Ascending aorta (tissue), 2 donors: ENCODE measurements around the gene RCSD1. TPM values are rescaled to one million over a fixed set of nuclear protein-coding genes. Genes with fewer than 3 reads are reported as not detected.
"Not testable (repeated sequence)": the region's sequence is repeated elsewhere in the genome, so short reads cannot be mapped to it uniquely, and the experiment has no call there.

ENCODE experiments used
- DNase-seq, 2 donors: peaks; one replicate each; pipeline ENCODE4 v3.0.0-alpha.2; 2019; ENCODE audit warnings: low spot score in 2 of 2
- H3K27ac ChIP-seq, 2 donors: fragments of 200-600 bp; sonication (generic); one replicate each; pipeline ENCODE4 v1.5.1; 2016 to 2017; ENCODE audit warnings: mild to moderate bottlenecking in 1 of 2
- H3K27me3 ChIP-seq: fragments of 200-600 bp; sonication (generic); one replicate; pipeline ENCODE4 v1.5.1; 2017
- H3K36me3 ChIP-seq, 2 donors: fragments of 200-600 bp; sonication (generic); one replicate each; pipeline ENCODE4 v1.5.1; 2016
- H3K4me1 ChIP-seq, 2 donors: fragments of 200-600 bp; sonication (generic); one replicate each; pipeline ENCODE4 v1.5.1; 2016 to 2017; ENCODE audit warnings: mild to moderate bottlenecking in 1 of 2
- H3K4me3 ChIP-seq, 2 donors: fragments of 200-600 bp; sonication (generic); one replicate each; pipeline ENCODE4 v1.5.1; 2016 to 2017; ENCODE audit warnings: mild to moderate bottlenecking in 1 of 2
- H3K9me3 ChIP-seq, 2 donors: fragments of 200-600 bp; sonication (generic); one replicate each; pipeline ENCODE4 v1.5.1; 2016
- intact Hi-C: fragments of 100-400 bp; cut with DNase I; formaldehyde crosslinking; loops from one replicate; pipeline ENCODE4 v1.15.1; 2023
- total RNA-seq: library from RNA; depleted of rRNA; stranded (reverse); fragments of >200 nt; gene quantifications from one replicate; pipeline ENCODE4 v1.1.0, GENCODE V29; 2016
- TF ChIP-seq, protein P1 (sequence below), 3 experiments: fragments of 200-600 bp in 2 of 3; fragments of 450-650 bp in 1 of 3; sonication (generic) in 2 of 3; IDR thresholded peaks; one replicate each; pipeline ENCODE4 v1.5.1; 2016 to 2019; ENCODE audit warnings: antibody characterized with exemption in 3 of 3, mild to moderate bottlenecking in 1 of 3, moderate library complexity in 1 of 3

The RCSD1 gene
- total RNA-seq, 1 donor from 2014 or later, result 36.8 TPM

GRCh38 chr1:167739752-167740151 is 109.7 kb downstream of the RCSD1 start:
- peaks cover 0 to 4% of the 10 kb centered on the region in 2 donors for H3K4me1 ChIP-seq
- H3K9me3 ChIP-seq, result no peaks in the 10 kb centered on the region
- H3K4me3 ChIP-seq, result no peak overlapping the region
- DNase-seq, result no peak
- H3K27ac ChIP-seq, result no peak overlapping the region
- no peaks in the 10 kb centered on the region for H3K36me3 ChIP-seq
- intact Hi-C loops, result no loop called here
- TF ChIP-seq, protein P1, sequence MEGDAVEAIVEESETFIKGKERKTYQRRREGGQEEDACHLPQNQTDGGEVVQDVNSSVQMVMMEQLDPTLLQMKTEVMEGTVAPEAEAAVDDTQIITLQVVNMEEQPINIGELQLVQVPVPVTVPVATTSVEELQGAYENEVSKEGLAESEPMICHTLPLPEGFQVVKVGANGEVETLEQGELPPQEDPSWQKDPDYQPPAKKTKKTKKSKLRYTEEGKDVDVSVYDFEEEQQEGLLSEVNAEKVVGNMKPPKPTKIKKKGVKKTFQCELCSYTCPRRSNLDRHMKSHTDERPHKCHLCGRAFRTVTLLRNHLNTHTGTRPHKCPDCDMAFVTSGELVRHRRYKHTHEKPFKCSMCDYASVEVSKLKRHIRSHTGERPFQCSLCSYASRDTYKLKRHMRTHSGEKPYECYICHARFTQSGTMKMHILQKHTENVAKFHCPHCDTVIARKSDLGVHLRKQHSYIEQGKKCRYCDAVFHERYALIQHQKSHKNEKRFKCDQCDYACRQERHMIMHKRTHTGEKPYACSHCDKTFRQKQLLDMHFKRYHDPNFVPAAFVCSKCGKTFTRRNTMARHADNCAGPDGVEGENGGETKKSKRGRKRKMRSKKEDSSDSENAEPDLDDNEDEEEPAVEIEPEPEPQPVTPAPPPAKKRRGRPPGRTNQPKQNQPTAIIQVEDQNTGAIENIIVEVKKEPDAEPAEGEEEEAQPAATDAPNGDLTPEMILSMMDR (IDR thresholded peaks at IDR 0.05), result no peak
- no peaks in the 10 kb centered on the region for H3K27me3 ChIP-seq

- H3K27me3 ChIP-seq, H3K9me3 ChIP-seq, H3K4me3 ChIP-seq, H3K27ac ChIP-seq, H3K36me3 ChIP-seq, intact Hi-C loops, DNase-seq: not testable (repeated sequence)
- peaks cover 0 to 10% of the 10 kb centered on the region in 2 donors for H3K4me1 ChIP-seq
These were observed 111.1 kb downstream of the RCSD1 start for GRCh38 chr1:167741103-167741502.

DNA sequence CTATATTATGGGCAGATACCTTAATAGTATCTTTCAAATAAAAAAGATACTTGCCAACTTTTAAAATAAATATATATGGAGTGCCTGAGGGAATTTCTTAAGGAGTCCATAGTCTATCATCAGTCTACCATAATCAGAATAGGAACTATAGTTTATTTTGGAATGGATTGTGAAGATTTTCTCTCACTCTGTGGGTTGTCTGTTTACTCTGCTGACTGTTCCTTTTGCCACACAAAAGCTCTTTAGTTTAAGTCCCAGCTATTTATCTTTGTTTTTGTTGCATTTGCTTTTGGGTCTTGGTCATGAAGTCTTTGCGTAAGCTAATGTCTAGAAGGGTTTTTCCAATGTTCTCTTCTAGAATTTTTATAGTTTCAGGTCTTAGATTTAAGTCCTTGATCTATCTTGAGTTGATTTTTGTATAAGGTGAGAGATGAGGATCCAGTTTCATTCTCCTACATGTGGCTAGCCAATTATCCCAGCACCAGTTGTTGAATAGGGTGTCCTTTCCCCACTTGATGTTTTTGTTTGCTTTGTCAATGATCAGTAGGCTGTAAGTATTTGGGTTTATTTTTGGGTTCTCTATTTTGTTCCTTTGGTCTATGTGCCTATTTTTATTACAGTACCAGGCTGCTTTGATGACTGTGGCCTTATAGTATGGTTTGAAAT is 112.5 kb downstream of the RCSD1 start:
- H3K4me3 ChIP-seq, H3K36me3 ChIP-seq, DNase-seq, H3K9me3 ChIP-seq, H3K27ac ChIP-seq, H3K27me3 ChIP-seq, intact Hi-C loops: not testable (repeated sequence)
- H3K4me1 ChIP-seq, result peaks cover 0 to 10% of the 10 kb centered on the region in 2 donors

DNA sequence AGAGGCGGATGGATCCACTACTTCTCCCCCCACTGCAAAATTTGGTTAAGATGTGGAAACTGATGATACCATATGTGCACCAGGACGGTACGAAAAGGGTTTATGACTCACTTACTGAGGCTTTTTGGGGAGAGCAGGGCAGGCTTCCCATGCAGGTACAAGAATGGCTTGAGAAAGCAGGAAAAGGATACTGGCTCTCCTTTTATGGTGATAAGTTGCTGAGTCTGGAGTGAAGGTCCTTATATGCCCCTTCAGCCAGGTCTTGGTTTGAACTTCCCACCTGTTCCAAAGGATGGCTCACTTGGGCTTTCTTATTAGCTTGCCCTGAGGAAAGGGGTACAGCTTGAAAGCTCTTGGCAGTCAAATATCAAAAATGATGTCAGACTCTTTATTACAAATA is 114.9 kb downstream of the RCSD1 start:
- no peaks in the 10 kb centered on the region for H3K9me3 ChIP-seq
- DNase-seq, result no peak
- H3K4me1 ChIP-seq, result peaks cover 0 to 17% of the 10 kb centered on the region in 2 donors
- TF ChIP-seq, protein P1 (IDR thresholded peaks at IDR 0.05), result no peak
- H3K36me3 ChIP-seq, result no peaks in the 10 kb centered on the region
- no peak overlapping the region for H3K27ac ChIP-seq
- H3K4me3 ChIP-seq, result no peak overlapping the region
- no peaks in the 10 kb centered on the region for H3K27me3 ChIP-seq
- intact Hi-C loops, result no loop called here

- Histone ChIP-seq H3K4me3 (no peak overlapping the region), H3K36me3 (no peaks in the 10 kb centered on the region), H3K9me3 (no peaks in the 10 kb centered on the region), H3K27me3 (no peaks in the 10 kb centered on the region), H3K4me1 (peaks cover 0 to 18% of the 10 kb centered on the region in 2 donors), H3K27ac (no peak overlapping the region)
- DNase-seq, result no peak
- TF ChIP-seq, protein P1 (IDR thresholded peaks at IDR 0.05), result no peak
- intact Hi-C loops, result no loop called here
These were observed 116.1 kb downstream of the RCSD1 start for GRCh38 chr1:167746013-167746672.

- intact Hi-C loops, result no loop called here
- TF ChIP-seq, protein P1 (IDR thresholded peaks at IDR 0.05), result no peak
- H3K9me3 ChIP-seq, result no peaks in the 10 kb centered on the region
- no peaks in the 10 kb centered on the region for H3K27me3 ChIP-seq
- H3K36me3 ChIP-seq, result no peaks in the 10 kb centered on the region
- H3K4me1 ChIP-seq, result peaks cover 0 to 21% of the 10 kb centered on the region in 2 donors
- H3K4me3 ChIP-seq, result no peak overlapping the region
- peak overlapping the region in 1 of 2 donors; percentile 17 for H3K27ac ChIP-seq
- no peak for DNase-seq
These were observed 117.1 kb downstream of the RCSD1 start for GRCh38 chr1:167746988-167747655.
